NCI-H1436 (cell line): ENCODE data around the gene IPCEF1.
"Not testable (repeated sequence)": the region's sequence is repeated elsewhere in the genome, so short reads cannot be mapped to it uniquely, and the experiment has no call there.

Source experiments
- DNase-seq: peaks from one replicate; lab custom pipeline; 2025; lab: John Stamatoyannopoulos, UW

IPCEF1 gene

GRCh38 chr6:154246723-154247118 is 109.9 kb downstream of the IPCEF1 start:
- no peak for DNase-seq

- no peak for DNase-seq
Observed at GRCh38 chr6:154245506-154245905, 111.1 kb downstream of the IPCEF1 start.

GRCh38 chr6:154243793-154244750 is 112.5 kb downstream of the IPCEF1 start:
- no peak for DNase-seq

GRCh38 chr6:154242617-154243357 is 113.8 kb downstream of the IPCEF1 start:
- no peak for DNase-seq

- DNase-seq, result no peak
Observed at GRCh38 chr6:154241581-154241980, 115.0 kb downstream of the IPCEF1 start.

GRCh38 chr6:154241061-154241460 is 115.5 kb downstream of the IPCEF1 start:
- DNase-seq, result not testable (repeated sequence)

GRCh38 chr6:154239392-154239791 is 117.2 kb downstream of the IPCEF1 start:
- no peak for DNase-seq

GRCh38 chr6:154238831-154239230 is 117.8 kb downstream of the IPCEF1 start:
- DNase-seq, result no peak

- DNase-seq, result no peak
Observed at GRCh38 chr6:154236646-154237301, 119.8 kb downstream of the IPCEF1 start.

GRCh38 chr6:154234019-154234772 is 122.4 kb downstream of the IPCEF1 start:
- no peak for DNase-seq

- DNase-seq, result no peak
Observed at GRCh38 chr6:154233383-154233782, 123.2 kb downstream of the IPCEF1 start.

GRCh38 chr6:154232013-154232910 is 124.3 kb downstream of the IPCEF1 start:
- DNase-seq, result no peak

GRCh38 chr6:154230910-154231595 is 125.5 kb downstream of the IPCEF1 start:
- no peak for DNase-seq

GRCh38 chr6:154230393-154230792 is 126.2 kb downstream of the IPCEF1 start:
- DNase-seq, result no peak

GRCh38 chr6:154229786-154230185 is 126.8 kb downstream of the IPCEF1 start:
- DNase-seq, result no peak

- DNase-seq, result no peak
Observed at GRCh38 chr6:154228521-154228905, 128.1 kb downstream of the IPCEF1 start.

GRCh38 chr6:154227862-154228520 is 128.6 kb downstream of the IPCEF1 start:
- DNase-seq, result no peak

- no peak for DNase-seq
Observed at GRCh38 chr6:154226461-154226860, 130.1 kb downstream of the IPCEF1 start.

GRCh38 chr6:154223296-154223695 is 133.3 kb downstream of the IPCEF1 start:
- DNase-seq, result no peak

GRCh38 chr6:154222716-154223115 is 133.9 kb downstream of the IPCEF1 start:
- no peak for DNase-seq
